GM21360 (cell line): ENCODE results near the gene RRM1.
A peak's percentile ranks its signal among the peaks of the same experiment; 100 is the strongest.
"Not testable (repeated sequence)": the region's sequence is repeated elsewhere in the genome, so short reads cannot be mapped to it uniquely, and the experiment has no call there.

Experiments
- ATAC-seq: cut with Tn5 transposase; IDR thresholded peaks from one replicate; pipeline ENCODE4 v1.9.1; 2021; ENCODE audit warnings: mild to moderate bottlenecking, moderate library complexity; ENCODE audit not compliant: unreplicated experiment

The RRM1 gene

DNA sequence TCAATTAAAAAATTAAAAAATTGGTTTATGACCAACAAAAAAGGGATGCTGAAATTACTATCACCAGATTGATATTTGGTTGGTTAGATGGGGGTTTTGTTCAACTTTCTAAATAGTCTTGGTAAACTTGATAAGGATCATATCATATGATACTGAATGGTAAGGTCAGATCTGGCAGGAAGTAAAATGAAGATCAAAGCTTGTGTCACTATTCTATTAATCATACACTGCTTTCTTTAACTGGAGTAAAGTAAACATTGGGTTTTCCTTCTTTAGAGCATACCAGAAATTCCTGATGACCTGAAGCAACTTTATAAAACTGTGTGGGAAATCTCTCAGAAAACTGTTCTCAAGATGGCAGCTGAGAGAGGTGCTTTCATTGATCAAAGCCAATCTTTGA lies 40.2 kb downstream of the RRM1 start:
- no peak for ATAC-seq

DNA sequence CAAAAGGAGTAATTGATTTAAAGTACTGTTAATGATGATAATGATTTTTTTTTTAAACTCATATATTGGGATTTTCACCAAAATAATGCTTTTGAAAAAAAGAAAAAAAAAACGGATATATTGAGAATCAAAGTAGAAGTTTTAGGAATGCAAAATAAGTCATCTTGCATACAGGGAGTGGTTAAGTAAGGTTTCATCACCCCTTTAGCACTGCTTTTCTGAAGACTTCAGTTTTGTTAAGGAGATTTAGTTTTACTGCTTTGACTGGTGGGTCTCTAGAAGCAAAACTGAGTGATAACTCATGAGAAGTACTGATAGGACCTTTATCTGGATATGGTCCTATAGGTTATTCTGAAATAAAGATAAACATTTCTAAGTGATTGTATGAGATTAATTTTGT lies 43.9 kb downstream of the RRM1 start:
- ATAC-seq, result no peak

DNA sequence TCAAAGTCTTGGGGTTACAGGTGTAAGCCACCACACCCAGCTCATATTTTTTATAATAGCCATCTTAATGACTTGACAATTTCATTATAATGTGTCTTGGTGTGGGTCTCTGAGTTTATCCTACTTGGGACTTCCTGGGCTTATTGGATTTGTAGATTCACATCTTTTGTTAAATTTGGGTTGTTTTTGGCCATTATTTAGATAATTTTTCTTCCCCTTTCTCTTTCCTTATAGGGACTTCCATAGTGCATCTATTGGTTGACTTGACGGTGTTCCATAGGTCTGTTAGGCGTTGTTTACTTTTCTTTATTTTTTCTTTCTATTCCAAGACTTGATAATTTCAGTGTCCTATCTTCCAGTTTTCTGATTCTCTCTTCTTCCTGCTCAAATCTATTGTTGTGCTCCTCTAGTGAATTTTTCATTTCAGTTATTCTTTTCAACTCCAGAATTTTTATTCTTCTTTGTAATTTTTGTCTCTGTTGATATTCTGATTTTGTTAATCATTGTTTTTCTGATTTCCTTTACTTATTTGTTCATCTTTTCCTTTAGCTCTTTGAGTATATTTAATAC lies 45.6 kb downstream of the RRM1 start:
- no peak for ATAC-seq

DNA sequence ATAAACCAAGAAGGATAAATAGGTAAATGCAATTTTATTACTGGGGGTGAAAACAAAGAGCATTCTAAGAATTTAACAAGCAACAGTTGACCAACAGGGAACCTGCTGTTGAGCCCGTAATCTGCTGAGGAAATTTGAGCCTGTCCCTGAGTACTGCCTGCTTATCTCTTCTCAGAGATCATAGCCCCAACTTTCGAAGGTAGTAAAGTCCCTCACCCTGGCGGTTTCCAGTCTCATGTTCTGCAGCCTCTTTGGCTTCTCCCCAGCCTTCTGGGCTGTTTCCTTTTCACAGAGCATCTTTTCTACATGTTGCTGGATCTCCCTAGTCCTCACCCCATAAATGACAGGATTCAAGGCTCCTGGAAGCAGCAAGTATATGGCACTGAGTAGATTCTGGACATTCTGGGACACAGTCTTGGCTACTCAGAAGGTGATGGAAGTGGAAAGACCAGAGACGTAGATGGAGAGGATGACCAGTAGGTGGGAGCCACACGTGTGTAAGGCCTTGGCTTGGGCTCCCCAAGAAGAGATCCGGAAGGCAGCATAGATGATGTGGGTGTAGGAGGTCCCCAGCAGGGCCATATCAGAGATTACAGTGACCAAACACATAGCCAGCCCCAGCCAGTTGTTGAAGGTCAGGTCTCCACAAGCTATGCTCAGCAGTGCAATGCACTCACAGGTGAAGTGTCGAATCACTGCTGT lies 51.6 kb downstream of the RRM1 start:
- ATAC-seq, result no peak

GRCh38 chr11:4146772-4147098 lies 52.1 kb downstream of the RRM1 start:
- no peak for ATAC-seq

DNA sequence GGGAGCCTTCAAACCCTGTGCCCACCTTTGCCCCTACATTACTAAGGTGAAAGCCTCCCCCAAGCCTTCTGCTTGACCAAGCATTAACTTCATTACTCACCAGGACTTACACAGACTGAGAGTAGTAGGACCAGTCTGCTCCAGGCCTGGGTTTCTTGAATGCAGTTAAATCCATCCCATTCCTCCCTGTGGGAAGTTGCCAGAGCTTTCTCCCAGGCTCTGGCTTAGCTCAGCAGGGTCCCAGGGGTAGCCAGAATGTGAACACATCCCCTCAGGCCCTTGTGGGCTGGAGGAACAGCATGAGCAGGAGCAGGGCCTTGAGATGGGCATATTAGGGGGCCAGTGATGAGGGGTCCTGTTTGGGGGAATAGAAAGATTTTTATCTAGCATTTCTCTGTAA lies 59.9 kb downstream of the RRM1 start:
- no peak for ATAC-seq

DNA sequence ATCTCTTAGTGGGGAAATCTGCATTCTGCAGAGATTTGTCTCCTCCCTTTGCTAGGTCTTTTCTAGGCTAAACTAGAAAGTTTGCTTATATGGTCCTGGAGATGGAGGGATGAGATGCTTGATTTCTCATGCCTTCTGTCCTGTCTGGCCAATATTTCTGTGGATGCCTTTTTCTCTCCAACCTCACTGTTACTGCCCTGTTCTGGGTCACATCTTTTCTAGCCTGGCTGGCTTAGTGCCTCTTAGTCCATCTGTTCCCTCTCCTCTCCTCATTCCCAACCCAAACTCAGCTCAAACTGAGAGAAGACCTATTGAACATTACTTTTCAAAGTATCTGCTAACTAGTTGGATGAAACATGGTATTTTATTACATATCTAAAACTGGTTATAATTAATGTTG lies 62.0 kb downstream of the RRM1 start:
- ATAC-seq, result no peak

- ATAC-seq, result not testable (repeated sequence)
Measured at GRCh38 chr11:4158818-4159217, 64.2 kb downstream of the RRM1 start.

DNA sequence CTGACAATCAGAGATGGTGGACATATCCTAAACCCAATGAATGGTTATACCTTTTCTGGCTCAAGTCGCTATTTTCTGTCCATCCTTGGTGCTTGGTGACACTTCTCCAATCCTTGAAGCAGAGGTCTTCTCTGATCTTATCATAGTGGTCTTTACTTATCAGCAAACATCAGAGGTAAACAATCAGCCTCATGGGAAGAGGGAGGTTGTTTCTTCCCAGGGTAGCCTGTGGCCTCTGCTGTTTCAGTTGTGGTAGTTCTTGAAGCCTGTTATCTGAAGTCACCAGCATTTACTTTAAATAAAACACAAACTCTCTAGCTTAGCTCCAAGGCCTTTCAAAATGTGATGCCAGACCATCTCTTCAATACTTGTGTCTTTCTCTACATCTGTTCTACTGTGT lies 66.7 kb downstream of the RRM1 start:
- ATAC-seq, result no peak

GRCh38 chr11:4164884-4165590 lies 70.4 kb downstream of the RRM1 start:
- no peak for ATAC-seq

- ATAC-seq, result no peak
Measured at GRCh38 chr11:4167292-4167691, 72.7 kb downstream of the RRM1 start.

DNA sequence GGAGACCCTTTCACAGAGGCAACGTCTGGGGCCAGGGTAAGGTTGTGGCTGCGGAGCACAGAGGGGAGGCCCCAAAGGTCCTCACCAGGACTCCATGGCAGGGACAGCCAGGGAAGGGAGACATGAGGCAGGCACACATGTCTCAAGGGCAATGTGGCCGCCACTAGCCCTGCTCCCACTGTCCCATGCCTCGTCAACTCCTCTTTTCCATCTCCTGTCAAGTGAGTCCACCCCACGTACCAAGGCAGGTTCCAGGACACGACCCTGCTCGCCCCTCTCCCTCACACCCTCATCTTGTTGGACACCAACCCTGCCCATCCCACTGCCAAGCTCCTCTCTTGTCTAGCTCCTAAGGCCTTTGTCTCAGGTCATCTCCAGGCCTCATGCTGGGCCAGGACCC lies 73.2 kb downstream of the RRM1 start:
- no peak for ATAC-seq

DNA sequence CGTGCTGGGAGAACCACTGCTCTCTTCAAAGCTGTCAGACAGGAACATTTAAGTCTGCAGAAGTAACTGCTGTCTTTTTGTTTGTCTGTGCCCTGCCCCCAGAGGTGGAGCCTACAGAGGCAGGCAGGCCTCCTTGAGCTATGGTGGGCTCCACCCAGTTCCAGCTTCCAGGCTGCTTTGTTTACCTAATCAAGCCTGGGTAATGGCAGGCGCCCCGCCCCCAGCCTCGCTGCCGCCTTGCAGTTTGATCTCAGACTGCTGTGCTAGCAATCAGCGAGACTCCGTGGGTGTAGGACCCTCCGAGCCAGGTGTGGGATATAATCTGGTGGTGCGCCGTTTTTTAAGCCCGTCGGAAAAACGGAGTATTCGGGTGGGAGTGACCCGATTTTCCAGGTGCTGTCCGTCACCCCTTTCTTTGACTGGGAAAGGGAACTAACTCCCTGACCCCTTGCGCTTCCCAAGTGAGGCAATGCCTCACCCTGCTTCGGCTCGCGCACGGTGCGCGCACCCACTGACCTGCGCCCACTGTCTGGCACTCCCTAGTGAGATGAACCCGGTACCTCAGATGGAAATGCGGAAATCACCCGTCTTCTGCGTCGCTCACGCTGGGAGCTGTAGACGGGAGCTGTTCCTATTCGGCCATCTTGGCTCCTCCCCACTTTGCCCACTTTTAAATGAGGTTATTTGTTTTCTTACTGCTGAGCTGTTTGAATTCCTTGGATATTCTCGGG lies 81.2 kb downstream of the RRM1 start:
- ATAC-seq, result not testable (repeated sequence)

GRCh38 chr11:4178813-4179662 lies 84.4 kb downstream of the RRM1 start:
- no peak for ATAC-seq

- no peak for ATAC-seq
Measured at GRCh38 chr11:4180441-4181183, 86.0 kb downstream of the RRM1 start.

DNA sequence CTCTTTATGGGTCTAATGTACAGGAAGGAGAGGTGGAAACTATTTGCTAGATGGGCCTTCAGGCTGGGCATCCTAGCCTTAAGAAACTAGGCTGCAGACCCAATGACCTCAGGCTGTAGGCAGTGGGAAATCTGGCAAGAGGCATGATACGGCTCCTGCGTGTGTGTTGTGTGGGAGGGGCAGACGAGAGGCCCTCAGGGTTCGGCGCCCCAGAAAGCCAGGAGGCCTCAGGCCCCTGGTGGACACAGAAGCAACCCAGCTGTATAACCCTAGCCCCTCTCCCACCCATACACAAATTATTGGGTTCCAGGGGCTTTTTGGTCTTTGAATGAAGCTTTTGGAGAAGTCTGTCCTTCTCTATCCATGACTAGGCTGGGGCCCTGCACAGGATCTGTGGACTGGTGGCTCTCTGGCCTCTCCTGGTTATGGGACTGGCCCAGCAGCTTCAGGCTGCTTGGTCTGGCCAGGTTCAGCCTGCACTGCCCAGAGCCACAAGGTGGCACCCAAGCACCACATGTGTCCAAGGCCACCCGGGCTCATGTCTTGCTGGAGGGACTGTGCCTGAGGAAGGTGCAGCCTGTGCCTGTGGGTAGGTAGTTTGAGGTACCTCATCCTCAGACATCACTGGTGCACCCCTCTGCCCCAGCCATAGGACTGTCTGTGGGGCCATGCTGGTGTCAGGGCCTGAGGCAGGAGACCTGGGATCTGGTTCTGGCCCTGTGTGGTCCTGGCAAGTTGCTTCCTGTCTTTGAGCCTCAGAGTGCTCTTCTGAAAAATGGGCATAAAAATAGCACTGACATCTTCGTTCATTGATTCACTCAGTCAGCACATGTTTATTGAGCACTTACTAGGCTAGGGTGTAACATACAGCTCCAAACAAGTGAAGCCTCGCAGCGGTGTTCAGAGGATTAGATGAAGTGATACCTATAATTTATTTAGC lies 87.5 kb downstream of the RRM1 start:
- ATAC-seq, result peak; percentile 83

GRCh38 chr11:4183410-4184057 lies 88.9 kb downstream of the RRM1 start:
- ATAC-seq, result no peak

DNA sequence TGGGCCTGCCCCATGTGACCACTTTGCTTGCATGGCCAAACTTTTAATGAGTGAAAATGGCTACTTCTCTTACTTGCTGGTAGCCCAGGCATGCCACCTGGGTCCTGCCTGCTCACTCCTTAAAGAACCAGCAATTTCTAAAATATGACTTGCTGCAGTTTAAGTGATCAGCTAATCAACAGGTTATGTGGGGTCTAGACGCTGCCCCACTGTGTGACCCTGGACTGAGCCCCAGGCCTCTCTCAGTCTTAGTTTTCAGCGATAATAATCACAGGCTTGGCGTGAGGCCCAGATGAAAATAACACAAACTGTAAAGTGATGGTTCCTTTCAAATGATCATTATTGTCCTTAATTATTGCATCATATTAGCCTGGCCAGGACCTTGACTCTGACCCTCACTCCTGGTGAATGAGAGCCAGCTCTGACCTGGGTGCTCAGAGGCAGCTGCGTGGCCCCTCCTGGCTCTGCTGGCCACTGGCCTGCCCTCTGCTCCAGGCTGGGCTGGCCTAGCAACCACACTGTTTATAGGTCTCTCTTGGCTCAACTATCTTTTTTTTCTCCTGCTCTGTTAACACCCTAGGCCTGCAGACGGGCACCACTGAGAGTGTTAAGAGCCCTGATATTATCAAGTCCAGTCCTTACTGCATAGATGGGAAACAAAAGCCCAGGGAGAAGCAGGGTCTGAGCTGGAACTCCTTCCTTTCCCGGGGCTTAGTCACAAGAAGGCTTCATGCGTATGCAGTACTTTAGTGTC lies 89.7 kb downstream of the RRM1 start:
- ATAC-seq, result no peak
